SU-DHL-6 (cell line): ENCODE measurements around the gene FOXO3.

Source experiments
- H2AFZ ChIP-seq: fragments of 200-600 bp; sonication (generic); 2 replicates; pipeline ENCODE4 v1.6.1; 2014; ENCODE audit warnings: low read depth, mild to moderate bottlenecking, moderate library complexity, mixed read lengths, antibody characterized with exemption, low read length; ENCODE audit not compliant: severe bottlenecking
- H3F3A ChIP-seq: fragments of 200-600 bp; shearing (Covaris generic); 2 replicates; pipeline ENCODE4 v1.6.0; 2016; ENCODE audit warnings: antibody characterized with exemption, mild to moderate bottlenecking; ENCODE audit not compliant: insufficient read depth
- H3K27ac ChIP-seq: fragments of 200-600 bp; sonication (generic); 2 replicates; pipeline ENCODE4 v1.5.1; 2016; ENCODE audit warnings: low read depth, mild to moderate bottlenecking, low read length, moderate library complexity, mixed read lengths
- H3K27me3 ChIP-seq: fragments of 200-600 bp; sonication (generic), shearing (Covaris generic); 2 replicates; pipeline ENCODE4 v1.6.0; 2014; ENCODE audit warnings: mild to moderate bottlenecking, low read length
- H3K36me3 ChIP-seq: fragments of 200-600 bp; sonication (generic); 2 replicates; pipeline ENCODE4 v1.6.1; 2014; ENCODE audit warnings: mild to moderate bottlenecking, low read length, mixed read lengths
- H3K4me2 ChIP-seq: fragments of 300-600, 200-600 bp; shearing (Covaris generic), sonication (generic); 2 replicates; pipeline ENCODE4 v1.6.0; 2014; ENCODE audit warnings: low read length, low read depth, mild to moderate bottlenecking; ENCODE audit not compliant: poor library complexity, severe bottlenecking
- H3K4me3 ChIP-seq: fragments of 200-600 bp; sonication (generic); 2 replicates; pipeline ENCODE4 v1.5.1; 2014; ENCODE audit warnings: antibody characterized with exemption, low read length, mild to moderate bottlenecking, mixed read lengths; ENCODE audit not compliant: insufficient read depth, poor library complexity, severe bottlenecking
- H3K79me2 ChIP-seq: fragments of 200-600 bp; sonication (generic); 2 replicates; pipeline ENCODE4 v1.6.1; 2014; ENCODE audit warnings: mild to moderate bottlenecking, low read length, moderate library complexity; ENCODE audit not compliant: insufficient read depth
- H3K9ac ChIP-seq: fragments of 200-600 bp; sonication (generic); 2 replicates; pipeline ENCODE4 v1.7.0; 2014; ENCODE audit warnings: mild to moderate bottlenecking, low read length
- H3K9me2 ChIP-seq: fragments of 200-600 bp; sonication (generic); replicated peaks from 2 replicates; pipeline ENCODE4 v1.6.1; 2014; ENCODE audit warnings: low read length; ENCODE audit not compliant: insufficient read depth
- H3K9me3 ChIP-seq: fragments of 200-600 bp; sonication (generic); 2 replicates; pipeline ENCODE4 v1.6.1; 2014; ENCODE audit warnings: low read length, mixed read lengths; ENCODE audit not compliant: insufficient read depth
- H4K20me1 ChIP-seq: fragments of 200-600 bp; sonication (generic); 2 replicates; pipeline ENCODE4 v1.6.1; 2014; ENCODE audit warnings: low read depth, mild to moderate bottlenecking, antibody characterized with exemption, low read length, moderate library complexity, mixed read lengths
- CTCF ChIP-seq: fragments of 200-600 bp; sonication (generic); IDR thresholded peaks from one replicate; pipeline ENCODE4 v1.5.1; 2017; ENCODE audit warnings: antibody characterized with exemption, mild to moderate bottlenecking, low read length, moderate library complexity; ENCODE audit not compliant: insufficient read depth, poor library complexity, severe bottlenecking
- EZH2phosphoT487 ChIP-seq: fragments of 200-600 bp; sonication (generic), shearing (Covaris generic); conservative IDR thresholded peaks from 2 replicates; pipeline ENCODE4 v1.6.1; 2018; ENCODE audit warnings: mild to moderate bottlenecking, antibody characterized with exemption, low read length, moderate library complexity, mixed read lengths

FOXO3 gene

GRCh38 chr6:108665495-108666196, 104.9 kb downstream of the FOXO3 start:
- H3F3A ChIP-seq, result no peaks in the 10 kb centered on the region
- H3K9ac ChIP-seq, result no peak overlapping the region
- H3K9me2 ChIP-seq, result no peaks in the 10 kb centered on the region
- H2AFZ ChIP-seq, result no peak overlapping the region
- H3K79me2 ChIP-seq, result no peaks in the 10 kb centered on the region
- H3K27ac ChIP-seq, result no peak overlapping the region
- H3K4me2 ChIP-seq, result no peak overlapping the region
- no peaks in the 10 kb centered on the region for H3K9me3 ChIP-seq
- H3K27me3 ChIP-seq, result no peaks in the 10 kb centered on the region
- no peaks in the 10 kb centered on the region for H3K36me3 ChIP-seq
- no peak overlapping the region for H3K4me3 ChIP-seq
- no peak for TF ChIP-seq EZH2phosphoT487
- TF ChIP-seq CTCF, result no peak
- 0 out of 2 replicates have a peak, but pooled peaks cover 2% of the 10 kb centered on the region for H4K20me1 ChIP-seq

- H3K27ac ChIP-seq, result no peak overlapping the region
- TF ChIP-seq CTCF (no peak), EZH2phosphoT487 (no peak)
- H3K27me3 ChIP-seq, result no peaks in the 10 kb centered on the region
- H3K79me2 ChIP-seq, result no peaks in the 10 kb centered on the region
- no peaks in the 10 kb centered on the region for H3K9me2 ChIP-seq
- no peaks in the 10 kb centered on the region for H3K9me3 ChIP-seq
- H3K36me3 ChIP-seq, result no peaks in the 10 kb centered on the region
- H3K9ac ChIP-seq, result no peak overlapping the region
- no peak overlapping the region for H3K4me2 ChIP-seq
- H3F3A ChIP-seq, result no peaks in the 10 kb centered on the region
- H4K20me1 ChIP-seq, result 0 out of 2 replicates have a peak, but pooled peaks cover 2% of the 10 kb centered on the region
- H2AFZ ChIP-seq, result no peak overlapping the region
- no peak overlapping the region for H3K4me3 ChIP-seq
Observed at GRCh38 chr6:108666656-108667260, 106.0 kb downstream of the FOXO3 start.

- H3K4me3 ChIP-seq, result no peak overlapping the region
- no peaks in the 10 kb centered on the region for H3F3A ChIP-seq
- H3K27ac ChIP-seq, result no peak overlapping the region
- no peak overlapping the region for H2AFZ ChIP-seq
- no peaks in the 10 kb centered on the region for H3K36me3 ChIP-seq
- no peaks in the 10 kb centered on the region for H3K79me2 ChIP-seq
- H4K20me1 ChIP-seq, result 0 out of 2 replicates have a peak, but pooled peaks cover 2% of the 10 kb centered on the region
- no peaks in the 10 kb centered on the region for H3K9me2 ChIP-seq
- no peaks in the 10 kb centered on the region for H3K9me3 ChIP-seq
- H3K9ac ChIP-seq, result no peak overlapping the region
- H3K4me2 ChIP-seq, result no peak overlapping the region
- TF ChIP-seq CTCF (no peak), EZH2phosphoT487 (no peak)
- no peaks in the 10 kb centered on the region for H3K27me3 ChIP-seq
Observed at GRCh38 chr6:108667993-108668392, 107.3 kb downstream of the FOXO3 start.
